ENCODE measurements around the gene UBE2I. TPM values are rescaled to one million over a fixed set of nuclear protein-coding genes. Genes with fewer than 3 reads are reported as not detected.

UBE2I gene
- total and polyA plus RNA-seq, 4 donors, result 19.4 to 23.9 (median 22.5) TPM

DNA sequence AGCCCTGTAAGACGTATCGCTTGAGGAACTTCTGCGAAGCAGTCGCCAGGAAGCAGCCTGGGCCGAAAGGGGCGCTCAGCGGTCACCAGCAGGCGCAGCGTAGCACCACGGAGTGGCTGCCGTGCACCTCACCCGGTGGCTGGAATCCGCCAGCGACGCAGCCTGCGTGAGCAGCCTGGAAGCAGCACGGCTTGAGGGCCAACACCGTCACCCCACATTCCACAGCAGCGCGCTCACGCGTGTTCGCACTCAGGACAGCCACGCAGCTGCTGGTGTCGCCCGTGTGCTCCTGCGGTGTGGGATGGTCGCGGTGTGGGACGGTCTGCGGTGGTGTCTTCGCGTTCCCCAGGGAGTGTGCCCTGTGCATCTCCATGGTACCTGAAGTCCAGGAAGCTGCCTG lies 9.6 kb downstream of the UBE2I start:
- H3K27me3 ChIP-seq (ENCODE audit: control insufficient read depth in 4 of 4, insufficient read depth in 4 of 4, low read length in 3 of 4), result no peaks in the 10 kb centered on the region
- no peaks in the 10 kb centered on the region for H3K9me3 ChIP-seq (ENCODE audit: control insufficient read depth in 4 of 4, low read length in 3 of 4)
- WGBS, result 95% methylated on average over 33 of the region's 33 CpGs
- H3K4me3 ChIP-seq (ENCODE audit: low read depth in 1 of 3, low read length in 3 of 3), result no peak overlapping the region
- peaks cover 40 to 85% (median 47%) of the 10 kb centered on the region in 4 donors for H3K36me3 ChIP-seq (ENCODE audit: control insufficient read depth in 4 of 4, insufficient read depth in 3 of 4, low read depth in 1 of 4, low read length in 3 of 4)
- peaks cover 0 to 2% (median 0%) of the 10 kb centered on the region in 4 donors for H3K4me1 ChIP-seq (ENCODE audit: control insufficient read depth in 4 of 4, insufficient read depth in 4 of 4, low read length in 3 of 4)
- TF ChIP-seq, protein P1, sequence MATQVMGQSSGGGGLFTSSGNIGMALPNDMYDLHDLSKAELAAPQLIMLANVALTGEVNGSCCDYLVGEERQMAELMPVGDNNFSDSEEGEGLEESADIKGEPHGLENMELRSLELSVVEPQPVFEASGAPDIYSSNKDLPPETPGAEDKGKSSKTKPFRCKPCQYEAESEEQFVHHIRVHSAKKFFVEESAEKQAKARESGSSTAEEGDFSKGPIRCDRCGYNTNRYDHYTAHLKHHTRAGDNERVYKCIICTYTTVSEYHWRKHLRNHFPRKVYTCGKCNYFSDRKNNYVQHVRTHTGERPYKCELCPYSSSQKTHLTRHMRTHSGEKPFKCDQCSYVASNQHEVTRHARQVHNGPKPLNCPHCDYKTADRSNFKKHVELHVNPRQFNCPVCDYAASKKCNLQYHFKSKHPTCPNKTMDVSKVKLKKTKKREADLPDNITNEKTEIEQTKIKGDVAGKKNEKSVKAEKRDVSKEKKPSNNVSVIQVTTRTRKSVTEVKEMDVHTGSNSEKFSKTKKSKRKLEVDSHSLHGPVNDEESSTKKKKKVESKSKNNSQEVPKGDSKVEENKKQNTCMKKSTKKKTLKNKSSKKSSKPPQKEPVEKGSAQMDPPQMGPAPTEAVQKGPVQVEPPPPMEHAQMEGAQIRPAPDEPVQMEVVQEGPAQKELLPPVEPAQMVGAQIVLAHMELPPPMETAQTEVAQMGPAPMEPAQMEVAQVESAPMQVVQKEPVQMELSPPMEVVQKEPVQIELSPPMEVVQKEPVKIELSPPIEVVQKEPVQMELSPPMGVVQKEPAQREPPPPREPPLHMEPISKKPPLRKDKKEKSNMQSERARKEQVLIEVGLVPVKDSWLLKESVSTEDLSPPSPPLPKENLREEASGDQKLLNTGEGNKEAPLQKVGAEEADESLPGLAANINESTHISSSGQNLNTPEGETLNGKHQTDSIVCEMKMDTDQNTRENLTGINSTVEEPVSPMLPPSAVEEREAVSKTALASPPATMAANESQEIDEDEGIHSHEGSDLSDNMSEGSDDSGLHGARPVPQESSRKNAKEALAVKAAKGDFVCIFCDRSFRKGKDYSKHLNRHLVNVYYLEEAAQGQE (IDR thresholded peaks at IDR 0.05), result no peak
- DNase-seq (ENCODE audit: low spot score), result no peak
- H3K9ac ChIP-seq (ENCODE audit: low read depth in 1 of 2, low read length in 2 of 2), result no peak overlapping the region
- H3K27ac ChIP-seq (ENCODE audit: low read depth in 1 of 2, low read length in 2 of 2), result no peak overlapping the region

GRCh38 chr16:1320097-1320496 lies 10.7 kb downstream of the UBE2I start:
- WGBS, result 88% methylated on average over 12 of the region's 12 CpGs
- Histone ChIP-seq H3K36me3 (ENCODE audit: control insufficient read depth in 4 of 4, insufficient read depth in 3 of 4, low read depth in 1 of 4, low read length in 3 of 4) (peaks cover 34 to 86% (median 48%) of the 10 kb centered on the region in 4 donors), H3K4me1 (ENCODE audit: control insufficient read depth in 4 of 4, insufficient read depth in 4 of 4, low read length in 3 of 4) (no peaks in the 10 kb centered on the region), H3K27me3 (ENCODE audit: control insufficient read depth in 4 of 4, insufficient read depth in 4 of 4, low read length in 3 of 4) (no peaks in the 10 kb centered on the region), H3K9me3 (ENCODE audit: control insufficient read depth in 4 of 4, low read length in 3 of 4) (no peaks in the 10 kb centered on the region), H3K27ac (ENCODE audit: low read depth in 1 of 2, low read length in 2 of 2) (no peak overlapping the region), H3K9ac (ENCODE audit: low read depth in 1 of 2, low read length in 2 of 2) (no peak overlapping the region), H3K4me3 (ENCODE audit: low read depth in 1 of 3, low read length in 3 of 3) (no peak overlapping the region)
- no peak for DNase-seq (ENCODE audit: low spot score)
- TF ChIP-seq FOXA2 (IDR thresholded peaks at IDR 0.05) (no peak), RAD21 (IDR thresholded peaks at IDR 0.05) (no peak), FOXA1 (IDR thresholded peaks at IDR 0.05) (no peak), RXRA (IDR thresholded peaks at IDR 0.05) (no peak), ATF3 (IDR thresholded peaks at IDR 0.05) (no peak)
- TF ChIP-seq, protein P2, sequence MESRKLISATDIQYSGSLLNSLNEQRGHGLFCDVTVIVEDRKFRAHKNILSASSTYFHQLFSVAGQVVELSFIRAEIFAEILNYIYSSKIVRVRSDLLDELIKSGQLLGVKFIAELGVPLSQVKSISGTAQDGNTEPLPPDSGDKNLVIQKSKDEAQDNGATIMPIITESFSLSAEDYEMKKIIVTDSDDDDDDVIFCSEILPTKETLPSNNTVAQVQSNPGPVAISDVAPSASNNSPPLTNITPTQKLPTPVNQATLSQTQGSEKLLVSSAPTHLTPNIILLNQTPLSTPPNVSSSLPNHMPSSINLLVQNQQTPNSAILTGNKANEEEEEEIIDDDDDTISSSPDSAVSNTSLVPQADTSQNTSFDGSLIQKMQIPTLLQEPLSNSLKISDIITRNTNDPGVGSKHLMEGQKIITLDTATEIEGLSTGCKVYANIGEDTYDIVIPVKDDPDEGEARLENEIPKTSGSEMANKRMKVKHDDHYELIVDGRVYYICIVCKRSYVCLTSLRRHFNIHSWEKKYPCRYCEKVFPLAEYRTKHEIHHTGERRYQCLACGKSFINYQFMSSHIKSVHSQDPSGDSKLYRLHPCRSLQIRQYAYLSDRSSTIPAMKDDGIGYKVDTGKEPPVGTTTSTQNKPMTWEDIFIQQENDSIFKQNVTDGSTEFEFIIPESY (IDR thresholded peaks at IDR 0.05), result no peak

- Histone ChIP-seq H3K27ac (ENCODE audit: low read depth in 1 of 2, low read length in 2 of 2) (no peak overlapping the region), H3K4me1 (ENCODE audit: control insufficient read depth in 4 of 4, insufficient read depth in 4 of 4, low read length in 3 of 4) (no peaks in the 10 kb centered on the region), H3K9me3 (ENCODE audit: control insufficient read depth in 4 of 4, low read length in 3 of 4) (no peaks in the 10 kb centered on the region), H3K36me3 (ENCODE audit: control insufficient read depth in 4 of 4, insufficient read depth in 3 of 4, low read depth in 1 of 4, low read length in 3 of 4) (peaks cover 31 to 86% (median 46%) of the 10 kb centered on the region in 4 donors), H3K4me3 (ENCODE audit: low read depth in 1 of 3, low read length in 3 of 3) (no peak overlapping the region), H3K27me3 (ENCODE audit: control insufficient read depth in 4 of 4, insufficient read depth in 4 of 4, low read length in 3 of 4) (no peaks in the 10 kb centered on the region), H3K9ac (ENCODE audit: low read depth in 1 of 2, low read length in 2 of 2) (no peak overlapping the region)
- 87% methylated on average over 22 of the region's 22 CpGs for WGBS
- no peak for DNase-seq (ENCODE audit: low spot score)
- TF ChIP-seq JUND (IDR thresholded peaks at IDR 0.05) (no peak), MAX (IDR thresholded peaks at IDR 0.05) (no peak), TAF1 (conservative IDR thresholded peaks at IDR 0.05) (no peak), RXRA (IDR thresholded peaks at IDR 0.05) (no peak), RAD21 (IDR thresholded peaks at IDR 0.05) (no peak), SP1 (IDR thresholded peaks at IDR 0.05) (no peak), ATF3 (IDR thresholded peaks at IDR 0.05) (no peak), HNF4G (IDR thresholded peaks at IDR 0.05) (no peak), FOXA2 (IDR thresholded peaks at IDR 0.05) (no peak), HNF4A (conservative IDR thresholded peaks at IDR 0.05) (no peak), EGR1 (IDR thresholded peaks at IDR 0.05; ENCODE audit: low read depth in 2 of 2) (no peak), FOXA1 (IDR thresholded peaks at IDR 0.05) (no peak), NR2F2 (IDR thresholded peaks at IDR 0.05) (no peak)
- TF ChIP-seq, protein P1 (IDR thresholded peaks at IDR 0.05), result no peak
Observed at GRCh38 chr16:1320658-1321240, 11.3 kb downstream of the UBE2I start.
